Right ventricle myocardium superior (tissue), 1 donor: Measurements from ENCODE around the gene APBB2. TPM values are rescaled to one million over a fixed set of nuclear protein-coding genes. Genes with fewer than 3 reads are reported as not detected.
A peak's percentile ranks its signal among the peaks of the same experiment; 100 is the strongest.

Experiments
- ATAC-seq: fragments of 200-7000 bp; cut with Tn5 transposase; one replicate; pipeline ENCODE4 v1.9.1; 2020; ENCODE audit warnings: mild to moderate bottlenecking; ENCODE audit not compliant: poor library complexity
- DNase-seq: peaks from one replicate; pipeline ENCODE4 v3.0.0-alpha.2; 2020
- intact Hi-C: fragments of 100-400 bp; cut with DNase I; formaldehyde crosslinking; loops from one replicate; pipeline ENCODE4 v1.11.2; 2022
- total RNA-seq: library from RNA; stranded (reverse); fragmentation: NEBNext Ultra II Directional; extraction: Animal tissue kit (Norgen Biotek cat#: 25700); gene quantifications from one replicate; pipeline ENCODE4 v1.2.1, GENCODE V29; 2021
- donor health status: DM: no; HTN: yes; CAD: no; lungs with severe emphysema.

The APBB2 gene
- total RNA-seq, 1 donor from 2014 or later: 22.5 TPM

- intact Hi-C loops: no loop called here
- no peak for ATAC-seq
- DNase-seq: no peak
Measured at GRCh38 chr4:41095192-41095872, 119.0 kb downstream of the APBB2 start.

GRCh38 chr4:41092128-41092527, 122.2 kb downstream of the APBB2 start:
- DNase-seq (no peak), ATAC-seq (no peak)
- intact Hi-C loops: no loop called here

GRCh38 chr4:41081847-41082246, 132.5 kb downstream of the APBB2 start:
- intact Hi-C loops: no loop called here
- DNase-seq: no peak
- no peak for ATAC-seq

GRCh38 chr4:41080976-41081375, 133.4 kb downstream of the APBB2 start:
- intact Hi-C loops: no loop called here
- DNase-seq (no peak), ATAC-seq (no peak)

- DNase-seq (no peak), ATAC-seq (no peak)
- intact Hi-C loops: no loop called here
Measured at GRCh38 chr4:41079881-41080560, 134.3 kb downstream of the APBB2 start.

GRCh38 chr4:41077628-41078027, 136.7 kb downstream of the APBB2 start:
- DNase-seq (no peak), ATAC-seq (peak; percentile 58)
- intact Hi-C loops: no loop called here

- DNase-seq (no peak), ATAC-seq (no peak)
- intact Hi-C loops: no loop called here
Measured at GRCh38 chr4:41076481-41076880, 137.9 kb downstream of the APBB2 start.

GRCh38 chr4:41074215-41074614, 140.1 kb downstream of the APBB2 start:
- ATAC-seq (no peak), DNase-seq (no peak)
- intact Hi-C loops: no loop called here

GRCh38 chr4:41072021-41072777, 142.1 kb downstream of the APBB2 start:
- ATAC-seq (no peak), DNase-seq (no peak)
- intact Hi-C loops: no loop called here

- ATAC-seq: no peak
- intact Hi-C loops: no loop called here
- no peak for DNase-seq
Measured at GRCh38 chr4:41070516-41071281, 143.6 kb downstream of the APBB2 start.

GRCh38 chr4:41069838-41070237, 144.5 kb downstream of the APBB2 start:
- DNase-seq (no peak), ATAC-seq (no peak)
- intact Hi-C loops: no loop called here

GRCh38 chr4:41069257-41069656, 145.1 kb downstream of the APBB2 start:
- DNase-seq (no peak), ATAC-seq (no peak)
- intact Hi-C loops: no loop called here

- intact Hi-C loops: no loop called here
- DNase-seq (no peak), ATAC-seq (no peak)
Measured at GRCh38 chr4:41067369-41067768, 147.0 kb downstream of the APBB2 start.

GRCh38 chr4:41066049-41066448, 148.3 kb downstream of the APBB2 start:
- ATAC-seq (no peak), DNase-seq (no peak)
- intact Hi-C loops: no loop called here

- DNase-seq (no peak), ATAC-seq (no peak)
- intact Hi-C loops: no loop called here
Measured at GRCh38 chr4:41065434-41066006, 148.8 kb downstream of the APBB2 start.

- ATAC-seq: no peak
- DNase-seq: no peak
- intact Hi-C loops: no loop called here
Measured at GRCh38 chr4:41064953-41065352, 149.4 kb downstream of the APBB2 start.

GRCh38 chr4:41061482-41062185, 152.7 kb downstream of the APBB2 start:
- ATAC-seq (peak; percentile 21), DNase-seq (no peak)
- intact Hi-C loops: no loop called here
